Cardiac muscle cell (in vitro differentiated cells and primary cell): ENCODE results near the gene FMNL1. TPM values are rescaled to one million over a fixed set of nuclear protein-coding genes. Genes with fewer than 3 reads are reported as not detected.

ENCODE experiments used
- DNase-seq, 2 donors: peaks; one replicate each; pipeline versions ENCODE4 v3.0.0 to v3.0.0-alpha.2; 2010 to 2017; ENCODE audit warnings: low read depth in 1 of 2, low spot score in 1 of 2
- H3K27ac ChIP-seq: fragments of 200-600 bp; sonication (generic); 2 replicates; pipeline ENCODE4 v1.5.1; 2016
- H3K27me3 ChIP-seq: fragments of 200-600 bp; sonication (generic); 2 replicates; pipeline ENCODE4 v1.6.0; 2016; ENCODE audit warnings: control low read depth
- H3K36me3 ChIP-seq: fragments of 200-600 bp; sonication (generic); 2 replicates; pipeline ENCODE4 v1.5.1; 2016; ENCODE audit warnings: control low read depth
- H3K4me1 ChIP-seq: fragments of 200-600 bp; sonication (generic); 2 replicates; pipeline ENCODE4 v1.8.1; 2017; ENCODE audit warnings: low read depth, mild to moderate bottlenecking, mixed run types
- H3K4me3 ChIP-seq: fragments of 200-600 bp; sonication (generic); 2 replicates; pipeline ENCODE4 v1.5.1; 2016; ENCODE audit warnings: mild to moderate bottlenecking
- H3K9me3 ChIP-seq: fragments of 200-600 bp; sonication (generic); 2 replicates; pipeline ENCODE4 v1.5.1; 2017; ENCODE audit warnings: low read depth, mild to moderate bottlenecking, control low read depth
- CTCF ChIP-seq: IDR thresholded peaks from 2 replicates; pipeline ENCODE4 v1.5.1; 2012; ENCODE audit warnings: low read depth, mild to moderate bottlenecking, low read length
- polyA plus RNA-seq: library from polyadenylated mRNA; unstranded; fragments of >200 nt; fragmentation: Nextera tagmentation; extraction: Ambion mirVana; gene quantifications from 2 replicates; pipeline ENCODE4 v1.2.1, GENCODE V29; 2016
- total RNA-seq: library from RNA; depleted of rRNA; stranded (reverse); fragments of >200 nt; gene quantifications from 2 replicates; pipeline ENCODE4 v1.2.3, GENCODE V29; 2016

The FMNL1 gene
- total and polyA plus RNA-seq, 2 experiments from 2014 or later = 0.51 to 0.83 TPM

DNA sequence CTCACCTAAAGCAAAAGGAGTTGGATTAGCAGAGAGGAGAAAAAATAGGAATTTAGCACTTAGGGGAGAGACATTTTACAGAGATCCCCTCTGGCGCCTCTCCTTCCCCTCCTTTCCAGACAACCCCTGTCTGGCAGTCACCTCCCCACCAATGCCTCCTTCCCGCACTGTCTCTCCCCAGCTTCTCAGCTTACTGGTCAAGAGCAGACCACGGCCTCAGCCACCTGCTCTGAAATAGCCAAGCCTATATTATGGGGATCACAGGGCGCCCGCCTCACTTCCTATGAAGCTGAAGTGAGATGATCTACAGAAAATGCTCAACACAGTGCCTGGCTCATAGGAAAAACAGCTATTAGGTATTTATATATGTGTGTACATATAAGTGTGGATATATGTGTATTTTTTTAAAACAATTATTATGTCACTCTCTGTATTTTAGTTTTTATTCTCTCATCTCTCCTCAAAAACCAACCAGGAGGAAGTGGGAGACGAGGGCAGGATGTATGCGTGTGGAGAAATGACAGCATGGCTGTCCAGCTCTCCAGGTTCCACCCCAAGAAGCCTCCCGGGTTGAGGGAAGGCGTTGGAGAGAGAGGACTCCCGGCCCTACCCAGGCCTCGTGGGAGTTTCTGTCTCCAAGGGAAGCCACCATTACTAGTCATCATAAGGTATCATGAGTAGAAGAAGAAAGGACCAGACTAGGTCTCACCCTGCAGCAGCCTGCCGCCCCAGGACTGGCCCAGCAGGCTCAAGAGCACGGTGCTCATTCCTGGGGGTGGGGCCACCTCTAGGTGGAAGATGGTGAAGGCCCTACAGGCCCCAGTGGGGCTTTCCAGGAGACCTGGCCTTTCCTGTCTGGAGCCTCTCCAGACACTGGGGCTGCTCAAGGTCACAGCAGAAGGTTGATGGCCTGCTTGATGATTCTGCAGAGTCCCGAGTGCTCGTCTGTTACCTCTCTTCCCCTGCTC, 67.9 kb downstream of the FMNL1 start:
- Histone ChIP-seq H3K27me3 (no peaks in the 10 kb centered on the region), H3K9me3 (no peaks in the 10 kb centered on the region), H3K36me3 (no peaks in the 10 kb centered on the region), H3K4me3 (no peak overlapping the region), H3K27ac (peak overlapping the region; percentile 60), H3K4me1 (peaks cover 47% of the 10 kb centered on the region)
- TF ChIP-seq CTCF = no peak
- DNase-seq = peak in 1 of 2 donors; percentile 25

DNA sequence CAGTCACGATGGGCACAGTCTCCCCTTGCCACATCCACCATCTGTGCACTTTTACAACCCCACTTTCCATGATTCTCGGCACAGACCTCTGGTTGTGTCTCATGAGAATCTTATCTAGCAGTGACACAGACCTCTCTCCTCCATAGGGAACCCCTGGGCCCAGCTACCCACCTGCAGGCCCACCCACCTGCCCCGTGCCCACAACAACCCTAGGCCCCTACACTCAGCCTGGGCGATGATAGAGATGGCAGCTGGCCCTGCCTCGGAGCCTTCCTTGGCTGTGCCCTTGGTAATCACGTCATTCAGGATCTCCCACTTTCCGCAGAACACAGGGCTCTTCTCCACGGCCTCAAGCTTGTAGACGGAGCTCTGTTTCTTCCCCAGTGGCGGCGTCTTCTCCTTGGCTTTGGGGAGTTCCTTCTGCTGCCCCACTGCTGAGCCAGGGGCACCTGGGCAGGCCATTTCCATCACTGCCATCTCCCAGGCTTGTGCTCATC, 68.6 kb downstream of the FMNL1 start:
- no peak for TF ChIP-seq CTCF
- DNase-seq = no peak

GRCh38 chr17:45291171-45291805, 69.6 kb downstream of the FMNL1 start:
- Histone ChIP-seq H3K36me3 (no peaks in the 10 kb centered on the region), H3K9me3 (no peaks in the 10 kb centered on the region), H3K4me3 (no peak overlapping the region), H3K4me1 (peaks cover 61% of the 10 kb centered on the region), H3K27me3 (no peaks in the 10 kb centered on the region), H3K27ac (no peak overlapping the region)
- no peak for DNase-seq
- no peak for TF ChIP-seq CTCF

More for the DNA sequence above, 68.6 kb downstream of the FMNL1 start:
- H3K36me3 ChIP-seq = no peaks in the 10 kb centered on the region
- peaks cover 54% of the 10 kb centered on the region for H3K4me1 ChIP-seq
- no peaks in the 10 kb centered on the region for H3K9me3 ChIP-seq
- no peak overlapping the region for H3K4me3 ChIP-seq
- no peak overlapping the region for H3K27ac ChIP-seq
- H3K27me3 ChIP-seq = no peaks in the 10 kb centered on the region

DNA sequence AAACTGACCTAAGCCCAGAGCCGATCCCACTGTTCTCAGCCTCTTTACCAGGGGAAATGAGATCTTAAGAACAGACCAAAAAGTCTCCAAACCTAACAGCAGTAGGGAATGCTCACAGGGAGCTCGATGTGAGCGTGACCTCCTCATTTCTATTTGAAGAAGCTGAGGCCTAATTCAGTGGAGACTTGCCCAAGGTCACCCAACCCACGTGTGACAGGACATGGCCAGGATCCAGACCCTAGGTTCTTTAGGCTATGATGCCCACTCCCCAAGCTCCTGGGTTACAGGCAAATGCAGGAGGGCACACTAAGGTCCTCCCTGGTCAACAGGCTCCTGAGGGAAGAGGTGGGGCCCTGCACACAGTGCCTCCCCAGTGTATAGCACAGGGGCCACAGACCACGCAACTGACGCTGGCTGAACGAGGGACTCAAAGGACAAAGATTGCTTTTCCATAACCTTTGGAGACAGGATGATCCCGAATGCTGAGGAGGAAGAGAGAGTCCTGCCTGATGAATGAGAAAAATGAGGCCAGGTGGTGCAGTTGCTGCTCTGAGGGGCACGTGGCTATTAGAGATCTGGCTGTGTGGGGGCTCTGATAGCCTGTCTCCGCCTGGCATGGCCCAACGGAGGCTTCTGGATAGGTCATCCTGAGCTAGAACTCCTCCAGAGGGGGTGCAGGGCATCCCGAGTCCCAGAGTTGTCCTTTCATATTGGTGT, 71.2 kb downstream of the FMNL1 start:
- Histone ChIP-seq H3K27me3 (no peaks in the 10 kb centered on the region), H3K4me1 (peaks cover 61% of the 10 kb centered on the region), H3K27ac (peak overlapping the region; percentile 74), H3K9me3 (no peaks in the 10 kb centered on the region), H3K36me3 (no peaks in the 10 kb centered on the region), H3K4me3 (no peak overlapping the region)
- DNase-seq = no peak
- TF ChIP-seq CTCF = no peak
